ENCODE measurements around the gene FOXP2.
A peak's percentile ranks its signal among the peaks of the same experiment; 100 is the strongest.
"Not testable (repeated sequence)": the region's sequence is repeated elsewhere in the genome, so short reads cannot be mapped to it uniquely, and the experiment has no call there.

The FOXP2 gene

DNA sequence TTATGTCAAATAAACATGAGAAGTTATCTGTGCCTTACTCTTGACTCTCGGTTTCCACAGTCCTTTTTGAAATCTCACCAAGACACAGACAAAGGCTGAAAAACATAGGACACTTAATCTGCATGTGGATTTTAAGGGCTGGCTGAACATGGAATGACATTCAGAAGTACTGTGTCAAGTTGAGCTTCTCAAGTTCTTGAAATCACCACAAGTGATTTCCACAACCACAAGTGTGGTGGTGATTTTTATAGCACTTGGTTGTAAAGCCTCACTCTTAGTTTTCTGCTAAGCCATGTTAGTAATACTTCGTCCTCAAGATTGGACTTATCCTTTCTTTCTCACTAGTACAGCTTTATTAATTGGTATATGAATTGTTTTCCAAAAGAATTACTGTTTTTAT lies 29.6 kb downstream of the FOXP2 start:
- ATAC-seq (no peak), DNase-seq (ENCODE audit: low spot score in 2 of 2) (no peak)
- Mint-ChIP-seq H3K4me3 (no peak overlapping the region), H3K36me3 (no peaks in the 10 kb centered on the region), H3K27ac (no peak overlapping the region), H3K4me1 (no peaks in the 10 kb centered on the region), H3K9me3 (no peaks in the 10 kb centered on the region)

DNA sequence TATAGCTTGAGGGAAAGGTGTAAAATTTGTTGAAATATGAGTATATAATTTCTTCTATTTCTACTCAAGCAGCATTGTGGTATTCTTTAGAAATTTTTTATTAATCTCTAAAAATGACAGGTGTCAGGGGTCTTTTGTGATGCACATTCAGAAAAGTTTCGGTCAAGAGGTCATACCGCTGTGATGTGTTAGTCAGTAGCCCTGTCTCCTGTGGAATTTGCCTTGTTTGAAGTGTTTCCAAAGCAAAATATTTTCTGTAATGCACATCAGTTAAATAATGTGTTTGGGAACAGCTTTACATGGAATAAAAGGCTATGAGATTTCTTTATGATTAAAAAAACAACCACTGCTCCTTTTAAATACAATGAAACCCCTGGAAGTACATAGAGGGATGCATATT lies 35.8 kb downstream of the FOXP2 start:
- DNase-seq (ENCODE audit: low spot score in 2 of 2) (no peak), ATAC-seq (no peak)
- H3K27ac Mint-ChIP-seq, result no peak overlapping the region
- H3K36me3 Mint-ChIP-seq, result no peaks in the 10 kb centered on the region
- no peak overlapping the region for H3K4me3 Mint-ChIP-seq
- H3K4me1 Mint-ChIP-seq, result no peaks in the 10 kb centered on the region
- no peaks in the 10 kb centered on the region for H3K9me3 Mint-ChIP-seq

DNA sequence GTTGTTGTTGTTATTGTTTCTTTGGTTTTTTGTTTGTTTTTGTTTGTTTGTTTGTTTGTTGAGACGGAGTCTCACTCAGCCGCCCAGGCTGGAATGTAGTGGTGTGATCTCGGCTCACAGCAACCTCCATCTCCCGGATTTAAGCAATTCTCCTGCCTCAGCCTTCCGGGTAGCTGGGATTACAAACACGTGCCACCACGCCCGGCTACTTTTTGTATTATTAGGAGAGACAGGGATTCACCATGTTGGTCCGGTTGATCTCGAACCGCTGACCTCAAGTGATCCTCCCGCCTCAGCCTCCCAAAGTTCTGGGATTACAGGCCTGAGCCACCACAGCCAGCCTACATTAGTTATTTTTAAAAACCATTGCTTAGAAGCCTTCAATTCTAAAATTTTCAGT lies 45.0 kb downstream of the FOXP2 start:
- Mint-ChIP-seq H3K4me1 (no peaks in the 10 kb centered on the region), H3K27ac (no peak overlapping the region), H3K4me3 (no peak overlapping the region), H3K36me3 (no peaks in the 10 kb centered on the region), H3K9me3 (no peaks in the 10 kb centered on the region)
- DNase-seq (ENCODE audit: low spot score in 2 of 2), result no peak
- ATAC-seq, result no peak

DNA sequence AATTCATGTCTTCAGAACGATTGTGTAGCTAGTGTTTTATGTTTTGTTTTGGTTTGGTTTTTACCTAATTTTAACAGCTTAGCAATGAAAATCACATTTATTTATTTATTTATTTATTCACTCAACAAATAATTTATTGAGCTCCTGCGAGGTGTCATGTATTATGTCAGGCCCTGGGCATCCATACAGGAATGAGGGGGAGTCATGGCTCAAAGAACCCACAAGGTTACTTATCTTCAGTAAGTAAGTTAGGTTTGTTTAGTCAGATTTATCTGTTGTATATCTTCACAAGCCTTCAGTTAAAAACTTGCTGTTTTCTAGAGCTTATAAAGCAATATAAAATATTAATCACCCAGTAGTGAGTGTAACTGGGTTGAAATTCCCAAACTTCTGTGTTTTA lies 45.4 kb downstream of the FOXP2 start:
- DNase-seq (ENCODE audit: low spot score in 2 of 2) (no peak), ATAC-seq (no peak)
- no peak overlapping the region for H3K27ac Mint-ChIP-seq
- no peak overlapping the region for H3K4me3 Mint-ChIP-seq
- no peaks in the 10 kb centered on the region for H3K36me3 Mint-ChIP-seq
- H3K4me1 Mint-ChIP-seq, result no peaks in the 10 kb centered on the region
- H3K9me3 Mint-ChIP-seq, result no peaks in the 10 kb centered on the region

DNA sequence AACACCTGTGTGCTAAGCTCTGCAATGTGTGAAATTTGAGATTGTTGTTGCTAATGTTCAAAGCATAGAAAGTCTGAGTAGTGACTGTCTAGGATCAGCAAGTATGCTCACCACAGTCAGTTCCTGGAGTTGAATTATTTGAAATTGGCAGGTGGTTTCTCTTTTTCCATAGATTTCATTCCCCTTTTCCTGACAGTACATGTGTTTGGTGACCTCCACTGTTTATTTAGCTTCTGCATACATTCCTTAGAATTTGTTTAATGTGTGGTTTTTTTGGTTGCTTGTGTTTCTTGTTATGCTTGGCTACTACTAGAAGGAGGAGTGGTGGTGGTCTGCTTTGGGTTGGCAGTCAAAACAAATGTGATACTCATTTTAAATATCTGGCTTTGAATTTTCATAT lies 52.3 kb downstream of the FOXP2 start:
- DNase-seq (ENCODE audit: low spot score in 2 of 2) (no peak), ATAC-seq (no peak)
- H3K4me3 Mint-ChIP-seq, result no peak overlapping the region
- no peaks in the 10 kb centered on the region for H3K9me3 Mint-ChIP-seq
- no peaks in the 10 kb centered on the region for H3K4me1 Mint-ChIP-seq
- no peak overlapping the region for H3K27ac Mint-ChIP-seq
- no peaks in the 10 kb centered on the region for H3K36me3 Mint-ChIP-seq

DNA sequence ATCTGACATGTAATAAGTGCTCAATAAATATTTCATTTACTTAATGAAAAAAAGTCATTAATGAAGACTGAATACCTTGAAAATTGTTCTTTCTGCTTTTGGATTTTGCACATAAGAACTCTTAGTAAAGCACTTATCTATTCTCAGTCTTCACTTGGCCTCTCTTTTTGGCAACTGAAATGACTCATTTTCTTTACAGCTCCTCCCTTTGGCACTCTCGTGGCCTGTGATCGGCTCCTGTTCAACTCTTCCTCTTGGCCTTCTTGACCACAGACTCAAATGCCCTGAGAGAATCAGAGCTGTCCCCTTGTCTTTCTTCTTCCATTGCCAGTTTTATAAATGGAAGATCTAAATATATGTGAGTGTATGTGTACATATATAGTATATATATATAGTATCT lies 54.2 kb downstream of the FOXP2 start:
- H3K36me3 Mint-ChIP-seq, result no peaks in the 10 kb centered on the region
- H3K27ac Mint-ChIP-seq, result no peak overlapping the region
- no peak overlapping the region for H3K4me3 Mint-ChIP-seq
- DNase-seq (ENCODE audit: low spot score in 2 of 2) (no peak), ATAC-seq (no peak)
- no peaks in the 10 kb centered on the region for H3K9me3 Mint-ChIP-seq
- H3K4me1 Mint-ChIP-seq, result no peaks in the 10 kb centered on the region

DNA sequence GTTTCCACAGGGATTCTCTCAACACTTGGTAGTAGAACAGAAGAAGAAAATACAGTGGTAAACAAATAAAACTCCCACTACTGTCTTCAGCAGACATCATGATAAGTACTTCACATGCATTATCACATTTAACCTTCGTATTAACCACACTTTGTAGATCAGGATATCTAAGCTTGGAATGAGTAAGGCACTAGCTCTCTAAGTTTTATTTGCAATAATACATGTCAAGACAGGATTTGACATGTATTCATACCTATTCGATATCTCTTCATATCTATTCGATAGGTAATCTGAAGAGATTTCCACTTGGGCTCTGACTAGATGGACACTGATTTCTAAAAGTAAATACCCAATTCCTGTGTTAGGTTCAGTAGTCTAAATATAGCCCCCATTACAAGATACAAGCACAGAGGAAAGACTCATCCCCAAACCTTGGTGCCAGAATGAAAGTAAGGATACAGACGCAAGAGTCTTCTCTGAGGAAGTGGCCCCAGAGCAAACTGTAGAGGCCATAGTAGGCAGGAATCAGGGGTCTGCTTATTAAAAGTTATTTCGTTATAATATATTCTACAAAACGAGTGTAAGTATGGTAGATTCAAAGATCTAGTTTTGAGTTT lies 58.4 kb downstream of the FOXP2 start:
- ATAC-seq (no peak), DNase-seq (ENCODE audit: low spot score in 2 of 2) (no peak)
- Mint-ChIP-seq H3K36me3 (no peaks in the 10 kb centered on the region), H3K4me3 (no peak overlapping the region), H3K4me1 (no peaks in the 10 kb centered on the region), H3K9me3 (no peaks in the 10 kb centered on the region), H3K27ac (no peak overlapping the region)

DNA sequence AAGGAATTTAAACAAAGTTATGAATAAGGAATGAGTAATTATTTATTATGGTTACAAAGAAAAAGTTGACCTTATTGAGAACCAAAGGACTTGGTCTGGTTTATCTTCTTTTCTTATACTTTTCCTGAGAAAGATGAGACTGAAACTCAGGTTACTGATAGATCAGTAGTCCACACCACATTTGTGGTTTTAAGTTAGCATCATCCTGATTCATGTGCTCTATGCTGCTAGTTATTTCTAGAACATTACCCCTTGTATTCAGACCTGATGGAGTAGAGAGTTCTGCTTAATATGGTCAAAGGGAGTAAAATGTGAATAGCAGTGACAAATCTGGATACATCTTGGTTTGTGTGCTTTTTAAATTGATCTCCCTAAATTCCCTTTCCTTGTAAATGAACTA lies 63.8 kb downstream of the FOXP2 start:
- H3K4me3 Mint-ChIP-seq, result no peak overlapping the region
- no peak for DNase-seq (ENCODE audit: low spot score in 2 of 2)
- no peaks in the 10 kb centered on the region for H3K4me1 Mint-ChIP-seq
- H3K36me3 Mint-ChIP-seq, result no peaks in the 10 kb centered on the region
- ATAC-seq, result peak; percentile 55
- no peaks in the 10 kb centered on the region for H3K9me3 Mint-ChIP-seq
- no peak overlapping the region for H3K27ac Mint-ChIP-seq

DNA sequence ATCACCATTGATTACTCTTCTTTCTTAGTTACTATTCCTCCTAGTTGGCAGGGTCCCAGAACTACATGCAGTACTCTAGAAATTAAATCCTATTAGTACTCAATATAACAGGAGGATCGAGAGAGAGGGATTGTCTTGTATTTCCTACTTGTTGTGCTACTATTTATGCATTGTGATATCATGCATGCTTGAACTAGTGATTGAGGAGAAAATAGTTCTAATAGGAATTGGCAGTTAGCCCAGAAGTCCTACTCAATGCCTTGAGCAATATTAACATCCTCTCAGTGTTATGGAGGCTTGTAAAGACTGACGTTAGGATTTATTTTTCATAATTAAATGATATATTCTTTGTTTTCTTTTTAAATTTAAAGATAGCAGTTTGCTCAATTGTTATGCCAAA lies 67.4 kb downstream of the FOXP2 start:
- DNase-seq (ENCODE audit: low spot score in 2 of 2) (no peak), ATAC-seq (no peak)
- Mint-ChIP-seq H3K9me3 (no peaks in the 10 kb centered on the region), H3K4me1 (no peaks in the 10 kb centered on the region), H3K27ac (no peak overlapping the region), H3K36me3 (no peaks in the 10 kb centered on the region), H3K4me3 (no peak overlapping the region)

DNA sequence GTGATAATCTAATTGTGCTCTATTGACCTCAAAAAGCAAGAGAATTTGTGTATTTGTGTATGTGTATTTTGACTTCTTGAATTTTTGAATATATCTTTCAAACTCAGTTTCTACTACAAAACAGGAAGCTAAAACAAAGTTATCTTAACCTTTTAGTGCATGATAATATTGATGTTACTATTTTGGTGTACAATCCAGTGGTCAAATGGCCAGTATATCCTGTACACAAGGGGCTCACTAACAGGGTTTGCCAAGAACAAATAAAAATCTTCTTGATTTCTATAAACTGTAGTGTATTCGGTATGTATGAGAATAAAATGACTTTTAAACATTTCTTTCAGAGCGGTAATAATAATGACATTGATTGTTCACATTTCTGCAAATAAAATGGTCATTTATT lies 69.6 kb downstream of the FOXP2 start:
- H3K36me3 Mint-ChIP-seq, result no peaks in the 10 kb centered on the region
- no peak overlapping the region for H3K27ac Mint-ChIP-seq
- H3K4me1 Mint-ChIP-seq, result no peaks in the 10 kb centered on the region
- DNase-seq (ENCODE audit: low spot score in 2 of 2), result no peak
- H3K9me3 Mint-ChIP-seq, result peaks cover 6% of the 10 kb centered on the region
- ATAC-seq, result no peak
- H3K4me3 Mint-ChIP-seq, result no peak overlapping the region

DNA sequence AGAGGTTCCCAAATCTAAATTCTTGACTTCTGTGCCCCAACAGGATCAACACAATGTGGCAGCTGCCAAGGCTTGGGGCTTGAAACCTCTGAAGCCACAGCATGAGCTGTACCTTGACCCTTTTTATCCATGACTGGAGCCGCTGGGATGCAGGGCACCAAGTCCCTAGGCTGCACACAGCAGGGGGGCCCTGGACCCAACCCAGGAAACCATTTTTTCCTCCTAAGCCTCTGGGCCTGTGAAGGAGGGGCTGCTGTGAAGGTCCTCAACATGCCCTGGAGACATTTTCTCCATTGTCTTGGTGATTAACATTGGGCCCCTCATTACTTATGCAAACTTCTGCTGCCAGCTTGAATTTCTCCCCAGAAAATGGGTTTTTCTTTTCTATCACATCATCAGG lies 72.6 kb downstream of the FOXP2 start:
- H3K27ac Mint-ChIP-seq, result no peak overlapping the region

DNA sequence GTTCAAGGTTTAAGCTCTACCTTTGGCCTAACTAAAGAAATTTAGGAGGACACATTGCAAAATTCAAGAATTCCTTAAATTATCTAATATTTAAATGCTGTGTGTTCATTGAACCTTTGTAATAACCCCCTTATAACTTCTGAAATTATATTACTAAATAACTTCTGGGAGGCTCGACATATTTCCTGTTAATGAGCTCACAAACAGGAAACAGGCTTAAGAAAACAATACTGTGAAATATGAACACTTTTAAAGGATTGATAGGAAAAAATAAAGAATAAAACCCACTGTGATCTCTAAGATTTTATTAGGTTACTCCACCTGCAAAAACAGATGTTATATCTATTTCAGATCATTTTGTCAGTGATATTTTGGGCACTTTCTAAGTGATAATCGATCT lies 74.1 kb downstream of the FOXP2 start:
- DNase-seq (ENCODE audit: low spot score in 2 of 2), result no peak
- Mint-ChIP-seq H3K36me3 (no peaks in the 10 kb centered on the region), H3K9me3 (peaks cover 9% of the 10 kb centered on the region), H3K4me1 (no peaks in the 10 kb centered on the region), H3K27ac (no peak overlapping the region), H3K4me3 (no peak overlapping the region)
- ATAC-seq, result no peak

More for the DNA sequence above, 72.6 kb downstream of the FOXP2 start:
- ATAC-seq (no peak), DNase-seq (ENCODE audit: low spot score in 2 of 2) (no peak)
- Mint-ChIP-seq H3K4me3 (no peak overlapping the region), H3K4me1 (no peaks in the 10 kb centered on the region), H3K9me3 (peaks cover 9% of the 10 kb centered on the region), H3K36me3 (no peaks in the 10 kb centered on the region)

DNA sequence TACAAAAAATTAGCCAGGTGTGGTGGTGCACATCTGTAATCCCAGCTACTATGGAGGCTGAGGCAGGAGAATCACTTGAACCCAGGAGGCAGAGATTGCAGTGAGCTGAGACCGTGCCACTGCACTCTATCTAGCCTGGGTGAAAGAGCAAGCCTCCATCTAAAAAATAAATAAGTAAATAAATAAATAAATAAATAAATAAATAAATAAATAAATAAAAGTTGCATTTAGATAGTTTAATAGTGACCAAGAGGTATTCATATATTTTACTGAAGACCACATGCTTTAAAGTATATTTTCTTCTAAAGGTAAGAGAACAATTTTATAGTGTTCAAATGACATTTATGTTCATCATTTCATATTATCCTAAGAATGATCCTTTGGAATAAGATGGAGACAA lies 82.9 kb downstream of the FOXP2 start:
- H3K9me3 Mint-ChIP-seq; H3K27ac Mint-ChIP-seq; H3K36me3 Mint-ChIP-seq; DNase-seq (ENCODE audit: low spot score in 2 of 2); H3K4me1 Mint-ChIP-seq; H3K4me3 Mint-ChIP-seq; ATAC-seq: not testable (repeated sequence)

DNA sequence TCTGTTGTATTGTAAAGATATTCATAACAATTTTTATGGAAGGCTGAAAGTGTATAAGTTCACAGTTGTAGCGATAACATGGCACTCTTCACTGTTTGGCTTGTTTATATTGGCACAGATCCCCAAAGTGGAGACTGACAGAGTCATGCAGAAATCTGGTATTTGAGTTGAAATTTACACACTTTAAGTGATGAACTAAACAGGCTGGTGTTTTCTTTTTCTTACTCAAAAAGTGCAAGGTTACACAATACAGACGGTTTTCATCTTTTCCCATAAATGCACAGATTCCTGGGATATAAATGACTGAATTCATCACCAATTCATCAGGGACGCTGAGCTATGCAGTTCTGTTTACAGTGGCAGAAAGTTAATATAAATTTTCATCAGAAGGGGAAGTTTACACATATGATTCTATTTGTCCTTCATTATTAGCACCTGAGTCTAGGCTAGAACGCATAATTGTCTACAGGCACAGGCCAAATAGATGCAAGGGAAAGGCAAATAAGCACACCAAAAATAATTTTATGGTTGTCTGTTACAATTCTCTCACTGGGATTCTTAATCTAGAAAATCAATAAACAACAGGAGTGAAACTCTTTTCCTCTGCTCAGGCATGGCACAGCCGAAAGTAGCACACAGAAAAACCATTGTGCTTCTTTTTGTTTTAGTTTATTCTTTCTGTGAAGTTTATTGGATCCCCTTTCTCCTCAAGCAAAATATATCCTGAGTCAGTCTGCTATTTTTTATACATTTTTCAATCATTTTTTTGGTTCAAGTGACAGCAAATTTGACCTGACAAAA lies 88.0 kb downstream of the FOXP2 start:
- H3K9me3 Mint-ChIP-seq, result no peaks in the 10 kb centered on the region
- no peak for DNase-seq (ENCODE audit: low spot score in 2 of 2)
- H3K4me1 Mint-ChIP-seq, result no peaks in the 10 kb centered on the region
- H3K27ac Mint-ChIP-seq, result no peak overlapping the region
- H3K36me3 Mint-ChIP-seq, result no peaks in the 10 kb centered on the region
- no peak for ATAC-seq
- H3K4me3 Mint-ChIP-seq, result no peak overlapping the region

DNA sequence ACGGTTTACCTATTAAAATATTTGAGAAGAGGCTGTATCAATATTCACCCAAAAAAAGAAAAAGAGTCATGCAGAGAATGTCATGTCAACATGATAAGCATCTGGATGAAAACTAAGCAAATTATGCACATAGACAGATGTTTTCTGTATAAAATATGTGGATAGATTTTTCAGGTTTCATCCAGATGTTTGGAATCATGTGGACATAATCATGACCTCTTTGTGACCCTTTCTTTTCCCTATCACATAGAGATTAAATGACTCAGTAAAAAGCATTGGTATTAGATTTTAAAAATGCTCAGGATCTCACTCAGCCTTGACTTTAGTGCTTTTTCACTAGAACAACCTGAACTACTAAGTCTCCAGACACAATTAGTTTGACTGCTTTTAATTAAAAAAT lies 90.0 kb downstream of the FOXP2 start:
- Mint-ChIP-seq H3K4me1 (no peaks in the 10 kb centered on the region), H3K9me3 (no peaks in the 10 kb centered on the region), H3K4me3 (no peak overlapping the region), H3K27ac (no peak overlapping the region), H3K36me3 (no peaks in the 10 kb centered on the region)
- DNase-seq (ENCODE audit: low spot score in 2 of 2) (no peak), ATAC-seq (no peak)

DNA sequence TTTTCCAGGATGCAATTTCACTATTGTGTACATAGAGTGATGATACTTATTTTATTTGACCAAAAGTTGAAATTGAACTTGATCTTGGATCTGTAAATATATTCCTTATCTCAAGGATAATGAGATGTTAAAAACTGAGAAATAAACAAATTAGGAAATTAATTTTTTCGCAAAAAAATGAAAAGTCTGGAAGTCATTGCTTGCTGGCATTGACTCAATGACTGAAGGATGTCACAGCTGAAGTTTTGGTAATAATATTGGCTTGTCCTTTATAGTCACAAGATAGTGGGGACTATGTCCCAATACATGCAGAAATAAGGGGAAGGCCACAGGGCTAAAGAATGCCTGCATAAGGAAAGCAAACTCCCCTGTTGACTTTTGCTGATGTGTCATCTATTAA lies 92.8 kb downstream of the FOXP2 start:
- H3K9me3 Mint-ChIP-seq, result no peaks in the 10 kb centered on the region
- H3K4me3 Mint-ChIP-seq, result no peak overlapping the region
- H3K27ac Mint-ChIP-seq, result no peak overlapping the region
- no peak for DNase-seq (ENCODE audit: low spot score in 2 of 2)
- no peaks in the 10 kb centered on the region for H3K36me3 Mint-ChIP-seq
- no peak for ATAC-seq
- no peaks in the 10 kb centered on the region for H3K4me1 Mint-ChIP-seq

All from stimulated activated effector memory CD8-positive, alpha-beta T cell treated with anti-CD3 and anti-CD28 coated beads, Interleukin-12 subunit alpha, Interleukin-12 subunit beta, amount 100 ng/mL, for 72 hours (primary cell).